ENCODE results near the gene RMND5A. TPM values are rescaled to one million over a fixed set of nuclear protein-coding genes. Genes with fewer than 3 reads are reported as not detected.

Gene RMND5A
- total RNA-seq, 1 experiment from 2014 or later, result 61.8 TPM

Other genes starting within 250 kb of the RMND5A start
- 94.2 and 116 TPM in 2 replicates for gene CHMP3, start 156.8 kb upstream of the RMND5A start, total RNA-seq (2014; rRNA removed; shearing (Covaris generic))
- gene RNF103, start 96.4 kb upstream of the RMND5A start, total RNA-seq (2014; rRNA removed; shearing (Covaris generic)), result 11.2 and 13.4 TPM in 2 replicates
- gene CD8A, start 70.6 kb downstream of the RMND5A start, total RNA-seq (2014; rRNA removed; shearing (Covaris generic)), result 0.13 and 0.18 TPM in 2 replicates
- gene CD8B, start 141.6 kb downstream of the RMND5A start, total RNA-seq (2014; rRNA removed; shearing (Covaris generic)), result not detected in 2 replicates
- 0.27 and 0.98 TPM in 2 replicates for gene RGPD1, start 221.8 kb downstream of the RMND5A start, total RNA-seq (2014; rRNA removed; shearing (Covaris generic))